T-helper 17 cell (primary cell): Measurements from ENCODE around the gene PDZD7. TPM values are rescaled to one million over a fixed set of nuclear protein-coding genes. Genes with fewer than 3 reads are reported as not detected.

Source experiments
- ATAC-seq: fragments of 150-1000 bp; cut with Tn5 transposase; 2 replicates; pipeline ENCODE4 v1.10.0; 2021; ENCODE audit warnings: mild to moderate bottlenecking, moderate library complexity
- DNase-seq, 3 donors: peaks; one replicate each; pipeline versions ENCODE4 v3.0.0 to v3.0.0-alpha.2; 2020 to 2021
- H3K9me3 ChIP-seq: one replicate; pipeline ENCODE4 v1.7.0; 2013; ENCODE audit warnings: low read length, mild to moderate bottlenecking; ENCODE audit not compliant: control insufficient read depth, poor library complexity, severe bottlenecking
- H3K27ac Mint-ChIP-seq: one replicate; pipeline ENCODE4 v1.8.0; 2022; ENCODE audit warnings: mild to moderate bottlenecking, moderate library complexity, mixed read lengths
- H3K27me3 Mint-ChIP-seq: one replicate; pipeline ENCODE4 v1.8.0; 2022; ENCODE audit warnings: mixed read lengths
- H3K36me3 Mint-ChIP-seq: one replicate; pipeline ENCODE4 v1.8.0; 2022; ENCODE audit warnings: low read depth, mixed read lengths
- H3K4me1 Mint-ChIP-seq: one replicate; pipeline ENCODE4 v1.8.0; 2022; ENCODE audit warnings: mild to moderate bottlenecking, mixed read lengths
- H3K4me3 Mint-ChIP-seq: one replicate; pipeline ENCODE4 v1.8.0; 2022; ENCODE audit warnings: mild to moderate bottlenecking, moderate library complexity, mixed read lengths
- total RNA-seq, 4 donors: library from RNA in 2 of 4; stranded (reverse) in 2 of 4; gene quantifications; one replicate each; pipeline ENCODE4 v1.2.3 and lab custom pipeline; 2022 to 2026

PDZD7 gene
- total RNA-seq, 2 donors from 2014 or later, result 0.65 to 1.1 TPM

- no peaks in the 10 kb centered on the region for H3K9me3 ChIP-seq
- Mint-ChIP-seq H3K27ac (peak overlapping the region; percentile 95), H3K27me3 (no peaks in the 10 kb centered on the region), H3K4me3 (peak overlapping the region; percentile 99), H3K4me1 (peaks cover 29% of the 10 kb centered on the region), H3K36me3 (peaks cover 10% of the 10 kb centered on the region)
- ATAC-seq, result peak; percentile 63
- peak; percentile 66 to 78 (median 68) for DNase-seq
These were observed 33.4 kb downstream of the PDZD7 start for GRCh38 chr10:100997360-100998182.

DNA sequence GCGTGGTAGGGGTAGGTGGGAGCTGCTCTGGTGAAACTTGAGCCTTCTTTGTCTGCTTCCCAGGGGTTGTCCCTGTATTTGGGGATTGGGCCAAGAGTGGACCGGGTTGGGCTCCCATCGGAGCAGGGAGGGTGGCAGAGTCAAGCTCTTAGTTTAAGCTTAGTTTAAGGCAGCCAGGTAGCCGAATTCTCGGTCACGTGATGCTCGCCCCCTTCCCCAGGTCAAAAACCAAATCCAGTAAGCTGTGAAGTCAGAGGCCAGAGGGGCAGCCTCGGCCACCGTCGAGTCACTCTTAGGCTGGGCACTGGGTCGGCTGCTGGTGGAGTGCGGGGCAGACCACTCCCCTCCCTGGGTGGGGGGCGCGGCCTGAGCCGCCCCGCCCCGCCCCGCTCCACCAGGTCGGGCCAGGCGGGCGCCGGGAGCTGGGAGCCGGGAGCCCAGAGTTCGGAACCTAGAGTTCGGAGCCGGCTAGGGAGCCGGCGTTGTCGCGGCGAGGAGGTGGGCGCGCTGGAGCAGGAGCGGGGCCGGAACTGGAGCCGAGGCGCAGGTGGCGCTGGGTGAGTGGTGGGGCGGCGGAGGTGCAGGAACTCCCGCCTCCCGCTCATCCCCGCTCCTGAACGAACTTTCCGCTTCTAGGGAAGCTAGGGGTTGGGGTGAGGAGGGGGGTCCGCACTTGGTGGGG is 34.1 kb downstream of the PDZD7 start:
- peak; percentile 30 for ATAC-seq
- Mint-ChIP-seq H3K36me3 (peaks cover 10% of the 10 kb centered on the region), H3K27ac (peak overlapping the region; percentile 95), H3K4me3 (peak overlapping the region; percentile 99), H3K27me3 (no peaks in the 10 kb centered on the region), H3K4me1 (peaks cover 29% of the 10 kb centered on the region)
- peak in 2 of 3 donors; percentile 42 to 53 for DNase-seq
- no peaks in the 10 kb centered on the region for H3K9me3 ChIP-seq

GRCh38 chr10:100995181-100995580 is 35.7 kb downstream of the PDZD7 start:
- no peaks in the 10 kb centered on the region for H3K27me3 Mint-ChIP-seq
- DNase-seq (no peak), ATAC-seq (no peak)
- no peak overlapping the region for H3K4me3 Mint-ChIP-seq
- no peaks in the 10 kb centered on the region for H3K9me3 ChIP-seq
- no peak overlapping the region for H3K27ac Mint-ChIP-seq
- H3K36me3 Mint-ChIP-seq, result peaks cover 14% of the 10 kb centered on the region
- H3K4me1 Mint-ChIP-seq, result peaks cover 30% of the 10 kb centered on the region

GRCh38 chr10:100993986-100994708 is 36.8 kb downstream of the PDZD7 start:
- H3K27ac Mint-ChIP-seq, result no peak overlapping the region
- H3K36me3 Mint-ChIP-seq, result peaks cover 14% of the 10 kb centered on the region
- H3K27me3 Mint-ChIP-seq, result no peaks in the 10 kb centered on the region
- H3K4me1 Mint-ChIP-seq, result peaks cover 30% of the 10 kb centered on the region
- ATAC-seq (no peak), DNase-seq (no peak)
- peak overlapping the region; percentile 49 for H3K4me3 Mint-ChIP-seq
- no peaks in the 10 kb centered on the region for H3K9me3 ChIP-seq

- no peak for DNase-seq
- ATAC-seq, result no peak
- H3K27ac Mint-ChIP-seq, result no peak overlapping the region
- no peaks in the 10 kb centered on the region for H3K27me3 Mint-ChIP-seq
- H3K36me3 Mint-ChIP-seq, result peaks cover 16% of the 10 kb centered on the region
- H3K9me3 ChIP-seq, result no peaks in the 10 kb centered on the region
- peaks cover 28% of the 10 kb centered on the region for H3K4me1 Mint-ChIP-seq
- no peak overlapping the region for H3K4me3 Mint-ChIP-seq
These were observed 41.8 kb downstream of the PDZD7 start for GRCh38 chr10:100989088-100989487.

DNA sequence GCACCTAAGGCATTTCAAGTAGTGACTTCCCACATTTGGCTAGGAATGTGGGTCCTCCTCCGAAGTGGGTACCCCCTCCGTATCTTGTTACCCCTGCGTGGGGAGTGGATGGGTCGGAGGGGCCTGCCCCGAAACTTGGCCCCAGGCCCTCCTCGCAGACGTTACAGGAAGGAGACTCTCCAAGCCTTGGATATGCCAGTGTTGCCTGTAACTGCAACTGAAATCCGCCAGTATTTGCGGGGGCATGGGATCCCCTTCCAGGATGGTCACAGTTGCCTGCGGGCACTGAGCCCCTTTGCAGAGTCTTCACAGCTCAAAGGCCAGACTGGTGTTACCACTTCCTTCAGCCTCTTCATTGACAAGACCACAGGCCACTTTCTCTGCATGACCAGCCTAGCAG is 42.8 kb downstream of the PDZD7 start:
- no peaks in the 10 kb centered on the region for H3K9me3 ChIP-seq
- Mint-ChIP-seq H3K27me3 (no peaks in the 10 kb centered on the region), H3K27ac (peak overlapping the region; percentile 94), H3K36me3 (peaks cover 14% of the 10 kb centered on the region), H3K4me3 (peak overlapping the region; percentile 93), H3K4me1 (peaks cover 26% of the 10 kb centered on the region)
- ATAC-seq (no peak), DNase-seq (no peak)

DNA sequence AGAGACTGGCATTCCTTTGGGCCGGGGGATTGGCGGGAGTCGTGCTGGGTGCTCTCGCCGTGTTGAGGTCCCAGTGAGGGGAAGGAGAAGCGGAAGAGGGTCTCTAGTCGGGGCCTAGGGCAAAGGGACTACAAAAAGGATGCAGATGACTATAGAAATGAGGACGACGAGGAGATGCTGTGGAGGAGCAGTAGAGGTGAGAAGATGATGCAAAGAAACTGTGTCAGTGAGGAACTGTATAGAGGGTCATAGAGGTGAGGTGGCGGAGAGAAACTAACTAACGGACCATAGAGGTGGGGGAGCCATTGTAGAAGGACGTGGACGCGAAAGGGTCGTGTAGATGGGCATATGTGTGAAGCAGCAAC is 43.3 kb downstream of the PDZD7 start:
- Mint-ChIP-seq H3K4me3 (peak overlapping the region; percentile 93), H3K27me3 (no peaks in the 10 kb centered on the region), H3K27ac (peak overlapping the region; percentile 94), H3K36me3 (peaks cover 15% of the 10 kb centered on the region), H3K4me1 (peaks cover 29% of the 10 kb centered on the region)
- ATAC-seq (no peak), DNase-seq (no peak)
- no peaks in the 10 kb centered on the region for H3K9me3 ChIP-seq

- ATAC-seq (peak; percentile 96), DNase-seq (peak; percentile 76 to 78 (median 76))
- Mint-ChIP-seq H3K4me1 (peaks cover 31% of the 10 kb centered on the region), H3K27ac (peak within 1 kb of the TSS; percentile 94), H3K27me3 (no peaks in the 10 kb centered on the region), H3K36me3 (peaks cover 17% of the 10 kb centered on the region), H3K4me3 (peak within 1 kb of the TSS; percentile 93)
- H3K9me3 ChIP-seq, result no peaks in the 10 kb centered on the region
These were observed 43.8 kb downstream of the PDZD7 start, which contains the start of the genes MRPL43 and TWNK for GRCh38 chr10:100986952-100987684. MRPL43 (minus strand) TSS chr10:100987497; CDS start chr10:100987443, 54 bp downstream. TWNK (plus strand) TSS chr10:100987543; CDS start chr10:100988211, 668 bp downstream.

DNA sequence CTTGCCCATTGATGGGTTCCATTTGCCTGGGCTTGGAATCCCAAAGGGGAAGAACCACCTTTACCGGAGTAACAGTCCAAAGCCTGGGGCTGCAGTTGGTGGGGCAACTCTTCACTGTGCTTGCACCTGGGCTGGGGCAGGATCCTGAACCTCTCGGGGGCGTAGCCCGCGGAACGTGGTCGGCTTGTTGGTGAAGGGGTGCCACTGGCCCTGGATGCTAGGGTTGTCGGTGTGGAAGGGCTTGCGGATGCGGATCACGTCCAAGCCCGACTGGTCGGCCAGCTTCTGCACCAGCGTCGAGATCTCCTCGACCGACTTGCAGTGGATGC is 44.3 kb downstream of the PDZD7 start:
- Mint-ChIP-seq H3K36me3 (peaks cover 17% of the 10 kb centered on the region), H3K27me3 (no peaks in the 10 kb centered on the region), H3K27ac (peak overlapping the region; percentile 94), H3K4me3 (peak overlapping the region; percentile 93), H3K4me1 (peaks cover 31% of the 10 kb centered on the region)
- no peaks in the 10 kb centered on the region for H3K9me3 ChIP-seq
- no peak for ATAC-seq
- DNase-seq, result no peak

DNA sequence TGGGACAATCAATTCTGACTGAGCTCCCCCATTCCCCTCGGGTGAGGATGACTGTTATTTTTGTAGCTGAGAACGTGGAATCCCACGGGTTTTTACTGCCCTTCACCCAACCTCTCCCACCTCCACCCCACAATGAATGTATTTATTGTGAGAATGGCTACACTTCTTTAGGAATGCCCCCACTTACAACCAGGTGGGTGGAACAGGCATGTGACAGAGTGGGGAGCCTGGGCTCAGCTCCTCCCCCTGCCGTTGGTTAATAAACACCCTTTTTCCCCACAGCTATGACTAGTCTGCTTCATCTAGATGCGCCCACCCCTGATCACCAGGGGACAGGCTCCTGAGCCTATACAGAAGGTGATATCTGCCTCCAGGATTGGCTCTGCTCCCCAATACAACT is 45.6 kb downstream of the PDZD7 start:
- no peak overlapping the region for H3K27ac Mint-ChIP-seq
- H3K4me3 Mint-ChIP-seq, result peak overlapping the region; percentile 93
- DNase-seq (no peak), ATAC-seq (no peak)
- H3K4me1 Mint-ChIP-seq, result peaks cover 23% of the 10 kb centered on the region
- no peaks in the 10 kb centered on the region for H3K27me3 Mint-ChIP-seq
- H3K36me3 Mint-ChIP-seq, result peaks cover 10% of the 10 kb centered on the region
- H3K9me3 ChIP-seq, result no peaks in the 10 kb centered on the region

DNA sequence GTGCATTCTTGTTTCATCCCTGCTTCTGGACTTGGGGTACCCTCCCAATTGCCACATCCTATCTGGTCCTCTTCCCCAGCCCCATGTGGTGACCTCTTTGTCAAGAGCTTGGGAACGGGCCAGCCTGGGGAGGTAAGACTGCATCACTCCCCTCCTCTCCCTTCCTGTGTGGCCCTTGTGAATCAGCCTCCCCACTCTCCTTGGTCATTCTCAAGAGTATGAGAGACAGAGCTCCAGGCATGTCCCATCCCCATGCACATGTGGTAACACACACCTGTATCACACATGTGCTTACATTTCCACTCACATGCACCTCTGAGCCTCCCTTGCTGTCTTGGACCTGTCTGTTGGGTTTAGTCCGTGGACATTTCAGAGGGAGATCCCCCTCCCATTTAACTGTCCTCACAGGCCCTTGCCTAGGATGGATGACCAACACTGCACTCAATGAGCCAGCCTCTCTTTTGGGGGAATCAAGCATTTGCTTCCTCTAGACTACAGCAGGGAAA is 46.2 kb downstream of the PDZD7 start:
- H3K4me3 Mint-ChIP-seq, result no peak overlapping the region
- H3K4me1 Mint-ChIP-seq, result peaks cover 23% of the 10 kb centered on the region
- H3K27me3 Mint-ChIP-seq, result no peaks in the 10 kb centered on the region
- H3K36me3 Mint-ChIP-seq, result peaks cover 10% of the 10 kb centered on the region
- no peaks in the 10 kb centered on the region for H3K9me3 ChIP-seq
- ATAC-seq (no peak), DNase-seq (no peak)
- H3K27ac Mint-ChIP-seq, result no peak overlapping the region

DNA sequence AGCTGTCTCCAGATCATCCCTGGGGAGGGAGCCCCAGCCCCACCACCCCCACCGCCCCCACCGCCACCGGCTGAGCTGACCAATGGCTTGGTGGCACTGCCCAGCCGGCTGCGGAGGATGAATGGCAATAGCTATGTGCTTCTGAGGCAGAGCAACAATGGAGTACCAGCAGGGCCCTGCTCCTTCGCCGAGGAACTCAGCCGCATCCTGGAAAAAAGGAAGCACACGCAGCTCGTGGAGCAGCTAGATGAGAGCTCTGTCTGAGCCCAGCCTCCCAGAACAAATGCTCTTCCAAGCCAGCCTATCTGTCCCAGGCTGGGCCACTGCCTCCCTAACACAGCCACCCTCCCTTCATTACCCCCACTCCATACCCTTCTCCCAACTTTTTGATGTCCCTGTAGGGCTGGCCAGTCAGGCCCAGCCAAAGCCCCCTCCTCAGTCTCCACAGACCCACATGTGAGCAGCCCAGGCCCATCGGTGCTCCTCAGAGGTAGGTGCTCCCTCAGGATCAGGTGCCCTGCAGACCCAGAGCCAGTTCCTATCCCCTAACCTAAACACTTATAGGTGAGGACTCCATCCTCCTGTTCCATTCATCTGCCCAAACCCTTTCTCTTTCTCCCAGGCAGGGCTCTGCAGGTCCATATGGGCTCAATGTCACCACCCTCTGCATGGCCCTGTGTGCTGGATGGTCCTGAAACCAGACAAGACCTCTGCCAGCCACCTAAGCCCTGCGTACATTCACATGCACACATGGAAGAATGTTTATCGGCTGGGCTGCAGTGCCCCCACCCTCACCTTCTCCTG is 46.9 kb downstream of the PDZD7 start:
- peaks cover 23% of the 10 kb centered on the region for H3K4me1 Mint-ChIP-seq
- no peak overlapping the region for H3K4me3 Mint-ChIP-seq
- DNase-seq (no peak), ATAC-seq (no peak)
- H3K36me3 Mint-ChIP-seq, result peaks cover 10% of the 10 kb centered on the region
- no peak overlapping the region for H3K27ac Mint-ChIP-seq
- H3K9me3 ChIP-seq, result no peaks in the 10 kb centered on the region
- H3K27me3 Mint-ChIP-seq, result no peaks in the 10 kb centered on the region
